Kidney epithelial cell (primary cell): Measurements from ENCODE around the gene CNPY2. TPM values are rescaled to one million over a fixed set of nuclear protein-coding genes. Genes with fewer than 3 reads are reported as not detected.

Experiments
- DNase-seq: peaks from one replicate; pipeline ENCODE4 v3.0.0-alpha.2; 2010; ENCODE audit warnings: low read depth
- H3K27me3 ChIP-seq: 2 replicates; pipeline ENCODE4 v1.6.0; 2011; ENCODE audit warnings: low read length; ENCODE audit not compliant: control insufficient read depth, insufficient read depth
- H3K36me3 ChIP-seq: 2 replicates; pipeline ENCODE4 v1.5.1; 2011; ENCODE audit warnings: low read length; ENCODE audit not compliant: control insufficient read depth, insufficient read depth
- H3K4me3 ChIP-seq: 2 replicates; pipeline ENCODE4 v1.5.1; 2011; ENCODE audit warnings: low read depth, mild to moderate bottlenecking, control low read depth, low read length
- total RNA-seq: library from RNA; depleted of rRNA; stranded (reverse); fragments of >200 nt; gene quantifications from 2 replicates; pipeline ENCODE4 v1.2.3, GENCODE V29; 2015
- TF ChIP-seq, protein P1 (sequence below): IDR thresholded peaks from 2 replicates; pipeline ENCODE4 v1.5.1; 2011; ENCODE audit warnings: mild to moderate bottlenecking, moderate library complexity, low read length, control low read depth, inconsistent platforms; ENCODE audit not compliant: insufficient read depth, poor library complexity, severe bottlenecking

CNPY2 gene
- 134 and 150 TPM in 2 replicates for total RNA-seq

- peak; percentile 99 for DNase-seq
- no peaks in the 10 kb centered on the region for H3K36me3 ChIP-seq
- TF ChIP-seq, protein P1, sequence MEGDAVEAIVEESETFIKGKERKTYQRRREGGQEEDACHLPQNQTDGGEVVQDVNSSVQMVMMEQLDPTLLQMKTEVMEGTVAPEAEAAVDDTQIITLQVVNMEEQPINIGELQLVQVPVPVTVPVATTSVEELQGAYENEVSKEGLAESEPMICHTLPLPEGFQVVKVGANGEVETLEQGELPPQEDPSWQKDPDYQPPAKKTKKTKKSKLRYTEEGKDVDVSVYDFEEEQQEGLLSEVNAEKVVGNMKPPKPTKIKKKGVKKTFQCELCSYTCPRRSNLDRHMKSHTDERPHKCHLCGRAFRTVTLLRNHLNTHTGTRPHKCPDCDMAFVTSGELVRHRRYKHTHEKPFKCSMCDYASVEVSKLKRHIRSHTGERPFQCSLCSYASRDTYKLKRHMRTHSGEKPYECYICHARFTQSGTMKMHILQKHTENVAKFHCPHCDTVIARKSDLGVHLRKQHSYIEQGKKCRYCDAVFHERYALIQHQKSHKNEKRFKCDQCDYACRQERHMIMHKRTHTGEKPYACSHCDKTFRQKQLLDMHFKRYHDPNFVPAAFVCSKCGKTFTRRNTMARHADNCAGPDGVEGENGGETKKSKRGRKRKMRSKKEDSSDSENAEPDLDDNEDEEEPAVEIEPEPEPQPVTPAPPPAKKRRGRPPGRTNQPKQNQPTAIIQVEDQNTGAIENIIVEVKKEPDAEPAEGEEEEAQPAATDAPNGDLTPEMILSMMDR = no peak
- H3K27me3 ChIP-seq = no peaks in the 10 kb centered on the region
- H3K4me3 ChIP-seq = peak within 1 kb of the TSS; percentile 80
These were observed at the start of gene CNPY2 for GRCh38 chr12:56315622-56316473. Gene CNPY2 (minus strand): TSS chr12:56315988. CDS start chr12:56315217, 771 bp downstream.

GRCh38 chr12:56362130-56363059 lies 46.6 kb upstream of the CNPY2 start, which contains the start of gene APOF:
Gene APOF (minus strand): TSS chr12:56362857. CDS start chr12:56362745, 112 bp downstream.
- Histone ChIP-seq H3K4me3 (no peak within 1 kb of the TSS), H3K36me3 (no peaks in the 10 kb centered on the region), H3K27me3 (no peaks in the 10 kb centered on the region)
- no peak for DNase-seq
- TF ChIP-seq, protein P1 = no peak

DNA sequence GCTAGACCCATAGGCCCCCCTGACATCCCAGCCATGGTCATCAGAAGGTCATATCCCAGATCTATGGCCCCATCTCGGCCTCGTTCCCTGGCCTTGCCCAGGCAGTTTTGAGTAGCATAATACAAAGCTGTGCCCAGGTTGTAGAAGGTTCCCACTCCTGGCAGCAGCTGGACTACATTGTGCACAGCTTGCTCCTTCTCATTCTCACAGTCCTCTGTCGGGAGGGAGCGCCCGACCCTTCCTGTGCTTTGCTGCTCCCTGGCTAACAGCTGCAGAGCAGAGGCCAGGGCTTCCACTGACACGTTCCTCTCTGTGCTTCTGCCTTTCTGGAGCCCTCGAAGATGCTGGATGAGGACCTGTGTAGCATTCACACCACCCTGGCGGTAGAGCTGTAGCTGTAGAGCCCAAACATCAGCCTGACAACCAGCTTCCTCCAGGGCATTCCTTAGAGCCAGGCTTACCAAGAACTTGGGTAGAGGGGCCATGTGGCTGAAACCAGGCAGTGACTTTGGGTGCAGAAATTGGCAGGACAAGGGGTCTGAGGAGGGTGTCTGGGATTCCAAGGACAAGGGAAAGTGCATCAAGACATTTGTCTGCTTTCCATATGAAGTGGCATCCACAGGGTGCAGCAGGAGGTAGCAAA lies 45.8 kb upstream of the CNPY2 start:
- H3K4me3 ChIP-seq = no peak overlapping the region
- H3K36me3 ChIP-seq = no peaks in the 10 kb centered on the region
- DNase-seq = no peak
- TF ChIP-seq, protein P1 = no peak
- H3K27me3 ChIP-seq = no peaks in the 10 kb centered on the region

DNA sequence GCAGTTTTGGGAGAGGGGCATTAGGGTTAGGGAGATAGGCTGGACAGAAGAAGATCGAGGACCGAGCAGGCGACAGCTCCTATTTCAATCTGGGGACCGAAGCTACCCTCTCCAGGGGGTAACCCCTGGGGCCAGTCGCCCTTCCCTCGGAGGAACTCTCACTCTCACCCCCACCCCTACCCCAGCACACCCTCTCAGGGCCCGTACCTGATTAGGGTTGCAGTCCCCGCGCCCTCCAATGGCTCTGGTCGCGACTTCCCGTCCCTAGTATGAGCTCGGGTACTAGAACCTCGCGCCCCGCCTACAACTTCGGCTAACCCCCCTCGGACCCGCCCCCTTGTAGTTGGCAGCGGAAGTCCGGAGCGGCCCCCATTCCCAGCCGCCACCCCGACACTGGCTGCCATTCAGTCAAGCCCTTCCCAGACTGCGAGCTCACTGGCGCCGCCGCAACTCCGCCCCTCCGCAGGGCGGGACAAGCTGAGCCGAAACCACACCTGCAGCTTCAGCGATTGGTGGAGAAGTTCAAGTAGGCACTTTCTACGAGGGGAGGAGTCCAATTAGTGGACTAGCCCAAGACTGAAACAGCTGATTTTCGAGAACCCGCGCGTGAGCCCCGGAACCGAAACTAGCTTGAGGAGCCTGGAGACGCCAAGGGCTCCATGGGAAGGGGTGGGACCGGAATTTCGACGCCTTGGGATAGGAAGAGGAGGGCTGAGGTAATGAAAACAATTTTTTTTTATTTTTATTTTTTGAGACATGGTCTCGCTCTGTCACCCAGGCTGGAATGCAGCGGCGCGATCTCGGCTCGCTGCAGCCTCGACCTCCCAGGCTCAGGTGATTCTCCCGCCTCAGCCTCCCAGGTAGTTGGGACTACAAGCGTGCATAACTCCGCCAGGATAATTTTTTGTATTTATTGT lies 44.3 kb upstream of the CNPY2 start, which contains the start of gene STAT2:
STAT2 (minus strand) TSS at position 257 of the 917 bp plus-strand sequence. CDS start 3,536 bp downstream, outside the sequence.
- TF ChIP-seq, protein P1 = no peak
- no peaks in the 10 kb centered on the region for H3K27me3 ChIP-seq
- DNase-seq = peak; percentile 100
- peaks cover 2% of the 10 kb centered on the region for H3K36me3 ChIP-seq
- peak within 1 kb of the TSS; percentile 77 for H3K4me3 ChIP-seq
